ENCODE results near the gene PLCD3. TPM values are rescaled to one million over a fixed set of nuclear protein-coding genes. Genes with fewer than 3 reads are reported as not detected.

PLCD3 gene
- total and polyA plus RNA-seq, 2 of the 8 experiments (the other 6 are each of a cell fraction or from before 2014, with no cell fraction given): 26.5 to 48.1 TPM

GRCh38 chr17:45104497-45104896 lies 27.8 kb downstream of the PLCD3 start (continued):
- TF ChIP-seq USF2 (IDR thresholded peaks at IDR 0.05; ENCODE audit: low read length) (no peak), CREB1 (IDR thresholded peaks at IDR 0.05) (no peak), NRF1 (IDR thresholded peaks at IDR 0.05; ENCODE audit: low read depth, low read length) (no peak), MAX (IDR thresholded peaks at IDR 0.05) (no peak)
